GM21390 (cell line): Measurements from ENCODE around the gene LRRC1.

Experiments
- ATAC-seq: cut with Tn5 transposase; IDR thresholded peaks from one replicate; pipeline ENCODE4 v1.9.1; 2021; ENCODE audit not compliant: unreplicated experiment

The LRRC1 gene

DNA sequence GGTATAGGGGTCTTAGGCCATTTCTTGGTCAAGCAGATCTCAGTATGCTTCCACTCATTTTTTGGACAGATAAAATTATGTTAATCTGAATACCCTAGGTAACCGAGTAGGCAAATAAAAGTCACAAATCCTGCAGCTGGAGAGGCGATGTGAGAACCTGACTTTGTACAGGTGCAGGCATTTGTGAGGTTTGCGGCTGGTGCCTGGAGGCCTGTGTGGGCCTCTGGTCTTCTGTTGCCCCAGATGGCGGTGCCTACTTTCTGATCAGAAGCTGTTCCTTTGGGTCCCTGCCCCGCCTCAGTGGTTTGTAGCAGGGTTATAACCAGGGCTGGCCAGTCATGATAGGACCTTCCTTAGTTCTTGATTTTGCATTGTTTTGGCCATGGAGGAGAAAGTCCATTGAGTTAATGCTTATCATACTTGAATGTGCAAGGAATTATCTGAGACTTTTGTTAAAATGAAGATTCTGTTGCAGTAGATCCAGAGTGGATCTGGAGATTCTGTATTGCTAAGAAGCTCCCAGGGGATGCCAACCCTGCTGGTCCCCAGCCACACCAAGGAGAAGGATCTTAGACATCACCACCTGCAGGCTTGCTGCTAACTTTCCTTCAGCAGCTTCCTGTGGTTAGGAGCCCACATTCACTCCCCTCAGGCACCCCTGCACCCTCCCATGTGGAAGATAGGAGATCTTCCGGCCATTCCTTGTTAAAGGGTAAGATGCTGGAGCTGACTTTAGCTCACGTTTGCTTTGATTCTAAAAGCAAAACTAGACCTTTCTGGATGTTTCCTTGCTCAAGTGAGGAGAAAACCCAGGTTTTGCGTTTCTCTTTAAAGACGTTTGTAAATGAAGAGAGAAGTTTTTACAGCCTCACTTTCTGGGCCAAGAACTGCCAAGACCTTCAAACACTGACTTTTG is 50.7 kb downstream of the LRRC1 start:
- no peak for ATAC-seq

- ATAC-seq, result no peak
Observed at GRCh38 chr6:53846250-53846649, 51.4 kb downstream of the LRRC1 start.

DNA sequence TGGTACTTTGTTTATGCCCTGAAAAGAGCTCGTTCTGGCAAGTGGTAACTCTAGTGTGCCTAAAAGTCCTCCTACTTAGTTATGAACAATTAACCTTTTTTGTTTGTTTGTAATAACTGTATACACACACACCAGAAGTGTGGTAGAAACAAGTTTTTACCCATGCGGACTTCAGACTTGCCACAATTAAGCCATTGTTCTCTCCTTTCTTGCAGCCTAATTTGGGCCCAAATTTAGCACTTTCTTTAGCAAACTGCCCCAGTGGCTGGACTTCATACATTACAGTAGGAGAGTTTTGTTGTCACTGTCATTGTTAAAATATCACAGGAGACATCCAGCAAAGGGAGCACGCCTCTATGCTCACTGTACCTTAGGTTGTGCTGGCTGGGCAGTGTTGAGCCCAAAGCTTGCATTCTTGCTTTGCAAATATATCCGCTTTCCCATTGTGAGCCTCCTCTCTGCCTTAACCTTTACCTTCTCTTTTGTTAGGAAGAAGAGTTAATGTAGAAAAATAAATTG is 53.0 kb downstream of the LRRC1 start:
- no peak for ATAC-seq

DNA sequence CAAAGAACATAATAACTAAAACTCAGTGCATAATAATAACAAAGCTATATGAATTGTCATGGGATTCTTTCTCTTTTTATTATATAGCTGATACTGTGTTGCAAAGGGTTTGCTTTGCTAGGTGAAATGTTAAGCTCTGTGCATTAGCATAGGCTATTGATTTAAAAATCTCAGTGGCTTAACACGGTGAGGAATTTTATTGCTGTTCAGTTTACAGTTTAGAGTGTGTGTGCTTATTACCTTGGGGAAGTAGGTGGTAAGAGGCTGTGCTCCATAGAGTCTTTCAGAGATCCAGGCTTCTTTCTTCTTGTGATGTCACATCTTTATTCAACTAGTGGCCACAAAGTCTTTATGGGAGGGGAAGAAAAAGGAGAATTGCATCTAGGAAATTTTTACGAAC is 55.7 kb downstream of the LRRC1 start:
- no peak for ATAC-seq

DNA sequence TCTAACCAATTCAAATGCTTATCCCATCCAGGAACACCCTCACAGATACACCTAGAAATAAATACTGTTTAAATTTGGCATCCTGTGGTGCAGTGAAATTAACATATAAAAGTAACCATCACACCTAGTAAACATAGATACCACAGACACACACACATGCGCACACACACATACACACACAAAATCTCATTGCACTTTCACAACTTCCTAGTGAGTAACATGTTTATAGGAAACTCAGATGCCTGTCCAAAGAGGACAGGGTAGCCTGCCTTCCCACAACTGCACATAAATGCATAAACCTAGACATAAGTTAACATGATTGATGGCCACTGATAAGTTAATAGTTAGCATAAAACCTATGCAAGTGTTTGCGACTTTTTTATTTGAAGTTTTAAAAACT is 56.8 kb downstream of the LRRC1 start:
- no peak for ATAC-seq

GRCh38 chr6:53852805-53853204 is 58.0 kb downstream of the LRRC1 start:
- no peak for ATAC-seq

DNA sequence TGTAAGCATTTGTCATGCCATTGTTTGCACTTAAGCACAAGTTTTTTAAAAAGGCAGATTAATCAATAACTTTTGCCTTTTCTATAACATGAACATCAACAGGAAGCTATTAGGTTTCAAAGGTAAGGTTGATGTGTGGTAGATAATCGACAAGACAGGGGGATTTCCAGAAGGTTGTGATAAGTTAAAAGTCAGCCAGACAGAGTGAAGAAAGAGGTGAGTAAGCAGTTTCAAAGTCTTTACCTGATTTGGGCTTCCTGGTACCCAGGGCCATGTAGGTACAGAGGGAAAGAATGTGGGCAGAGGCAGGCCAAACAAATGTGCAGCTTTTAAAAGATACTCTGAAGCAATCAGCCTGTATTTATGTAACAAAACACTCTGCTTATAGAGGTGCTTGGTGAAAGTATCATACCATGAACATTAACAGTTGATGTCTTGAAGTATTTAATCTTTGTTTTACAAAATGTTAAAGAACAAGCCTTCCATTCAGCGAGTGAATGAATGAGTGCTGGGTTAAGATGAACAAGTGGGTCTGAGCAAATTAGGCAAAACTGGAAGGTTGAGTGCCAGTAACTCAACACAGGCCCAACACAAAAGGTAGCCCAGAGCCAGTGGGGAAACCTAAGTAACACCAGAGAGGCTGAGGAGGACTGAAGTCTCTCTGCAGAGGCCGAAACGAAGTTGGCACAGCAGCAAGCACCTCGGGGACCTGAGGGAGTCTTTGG is 60.2 kb downstream of the LRRC1 start:
- ATAC-seq, result peak; percentile 80

- ATAC-seq, result no peak
Observed at GRCh38 chr6:53855940-53856339, 61.1 kb downstream of the LRRC1 start.

DNA sequence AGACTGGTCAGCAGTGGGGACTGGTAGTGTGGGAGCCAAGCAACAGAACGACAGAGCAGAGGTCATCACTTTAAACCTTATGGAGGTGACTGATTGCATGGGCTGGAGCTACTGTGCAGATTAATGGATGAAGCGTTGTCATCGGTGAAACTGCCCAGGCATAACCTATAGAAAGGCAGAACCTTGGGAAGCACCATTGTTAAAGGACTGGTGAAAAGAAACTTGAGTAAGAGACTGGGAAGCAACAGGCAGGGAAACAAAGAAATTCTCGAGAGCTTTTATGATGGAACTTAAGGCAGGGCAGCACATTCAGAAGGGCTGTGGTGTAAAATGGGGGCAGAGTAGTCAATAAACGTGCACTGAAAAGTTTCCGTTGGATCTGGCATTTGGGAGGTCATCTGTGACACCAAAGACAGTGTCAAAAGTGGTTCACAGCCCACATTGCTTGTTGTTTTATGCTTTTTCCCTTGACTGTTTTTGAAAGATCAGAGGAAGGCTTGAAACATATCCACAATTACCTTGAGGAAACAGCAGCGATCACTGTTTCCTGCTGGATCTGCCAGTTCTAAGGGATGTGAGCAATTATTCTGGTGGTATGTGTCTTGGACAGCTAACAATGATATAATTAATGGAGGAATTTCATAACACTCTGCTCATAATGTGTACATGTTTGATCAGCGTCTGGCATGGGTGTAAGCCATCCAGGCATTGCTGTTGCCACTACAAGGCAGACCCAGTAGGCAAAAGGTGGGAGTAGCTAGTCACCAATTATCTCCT is 62.7 kb downstream of the LRRC1 start:
- ATAC-seq, result no peak

DNA sequence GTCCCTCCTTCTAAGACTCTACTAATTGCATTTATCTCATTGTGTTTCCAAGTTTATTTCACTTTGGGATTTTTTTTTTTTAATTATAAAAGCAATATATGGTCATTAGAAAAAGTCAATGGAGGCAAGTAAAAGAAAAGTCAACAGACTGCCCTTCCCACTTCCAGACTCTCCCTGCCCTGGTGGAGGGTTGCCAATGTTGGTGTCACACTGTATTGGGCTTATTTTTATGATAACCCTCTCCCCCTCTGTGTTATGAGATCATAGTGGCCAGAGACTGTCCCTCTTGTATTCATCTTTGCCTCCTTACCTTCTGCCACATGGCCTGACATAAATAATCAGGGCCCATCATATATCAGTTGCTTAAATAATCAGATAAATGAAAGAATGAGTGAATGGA is 63.4 kb downstream of the LRRC1 start:
- no peak for ATAC-seq

GRCh38 chr6:53858913-53859312 is 64.1 kb downstream of the LRRC1 start:
- no peak for ATAC-seq

- no peak for ATAC-seq
Observed at GRCh38 chr6:53860511-53860910, 65.7 kb downstream of the LRRC1 start.

DNA sequence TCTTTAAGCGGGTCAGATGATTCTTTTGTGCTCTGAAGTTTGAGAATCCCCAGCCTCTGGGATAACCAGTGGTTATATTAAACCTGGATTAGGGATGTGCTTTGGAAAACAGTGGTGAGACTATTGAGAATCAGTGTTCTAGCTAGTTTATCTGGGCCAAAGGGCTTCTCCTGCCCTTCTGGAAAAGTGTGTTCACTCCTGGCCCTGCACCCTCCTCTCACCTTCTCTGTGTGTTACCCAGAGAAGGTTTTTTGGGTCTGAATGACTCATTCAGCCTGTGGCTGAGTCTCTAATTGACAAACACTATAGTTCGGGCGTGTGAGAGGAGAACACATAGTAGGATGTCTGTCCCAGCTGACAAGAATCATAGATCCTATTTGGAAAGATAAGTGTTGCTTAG is 66.7 kb downstream of the LRRC1 start:
- ATAC-seq, result no peak

DNA sequence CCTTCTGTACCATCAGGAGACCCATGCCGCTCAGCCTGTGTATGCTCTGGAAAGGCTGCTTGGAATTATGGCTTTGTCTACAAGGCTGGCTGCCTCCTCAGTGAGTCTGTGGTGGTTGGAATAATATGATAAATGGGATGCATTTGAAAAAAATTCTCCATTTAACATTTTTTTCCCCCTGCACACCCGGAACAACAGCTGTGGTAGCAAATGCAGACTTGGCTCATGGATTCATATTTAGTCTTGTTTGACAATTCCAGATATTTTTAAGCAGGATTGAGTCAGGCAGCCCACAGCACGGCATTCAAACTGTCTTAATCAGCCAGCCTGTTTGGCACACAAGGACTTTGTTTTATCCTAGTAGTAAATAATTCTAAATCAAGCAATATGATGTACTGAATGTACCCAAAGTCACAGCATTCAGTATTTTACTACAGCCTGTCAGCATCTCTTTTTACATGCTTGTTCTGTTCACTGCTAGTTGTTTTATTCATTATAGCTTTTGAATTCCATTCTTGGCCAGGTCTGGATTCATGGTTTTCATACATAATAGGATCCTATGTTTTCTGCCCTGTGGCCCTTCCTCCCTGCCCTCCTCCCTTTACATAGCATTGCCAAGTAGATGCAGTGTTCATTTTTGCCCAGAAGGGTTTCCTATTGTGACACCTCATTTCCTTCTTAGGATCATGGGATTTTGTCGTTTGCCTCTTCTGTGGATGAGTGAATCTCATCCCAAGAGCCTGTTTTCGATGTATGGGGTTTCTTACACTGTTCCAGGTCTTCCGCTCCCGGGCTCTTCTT is 68.1 kb downstream of the LRRC1 start:
- ATAC-seq, result no peak

- ATAC-seq, result no peak
Observed at GRCh38 chr6:53864781-53865180, 70.0 kb downstream of the LRRC1 start.

DNA sequence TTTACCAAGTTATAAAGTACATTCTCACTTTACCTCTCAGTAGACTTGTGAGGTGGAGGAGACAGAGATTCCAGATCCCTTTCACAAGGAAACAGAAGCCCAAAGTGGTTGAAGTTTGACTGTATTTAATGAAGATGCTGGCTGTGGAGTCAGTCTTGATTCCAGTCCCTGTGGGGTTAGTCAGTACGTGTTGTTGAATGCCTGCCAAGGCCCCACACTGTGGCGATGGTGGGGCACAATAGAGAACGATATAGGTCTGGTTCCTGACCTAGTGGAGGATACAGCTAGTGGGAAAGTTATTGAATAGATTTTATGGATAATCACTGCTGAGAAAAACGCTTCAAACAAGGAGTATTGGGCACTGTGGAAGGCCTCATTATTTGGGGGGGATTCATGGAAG is 71.4 kb downstream of the LRRC1 start:
- ATAC-seq, result no peak

DNA sequence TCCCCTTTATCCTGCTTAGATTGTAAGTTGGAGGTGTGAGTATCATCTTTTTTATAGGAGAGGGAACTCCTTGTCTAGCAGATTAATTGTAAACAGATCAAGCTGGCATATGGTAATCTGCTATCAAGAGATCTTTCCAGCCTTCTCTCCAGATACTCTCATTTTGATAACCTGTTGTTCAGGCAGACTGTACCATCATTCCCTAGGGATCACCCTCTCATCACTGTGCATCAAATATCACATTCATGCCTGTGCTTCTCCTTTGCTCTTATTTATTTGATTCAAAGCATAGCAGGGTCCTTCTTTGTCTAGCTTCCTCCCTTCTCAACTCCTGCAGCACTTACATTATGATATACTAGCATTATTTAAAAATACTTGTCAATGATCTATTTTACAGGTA is 73.8 kb downstream of the LRRC1 start:
- no peak for ATAC-seq

- no peak for ATAC-seq
Observed at GRCh38 chr6:53869964-53870363, 75.2 kb downstream of the LRRC1 start.

- ATAC-seq, result no peak
Observed at GRCh38 chr6:53873922-53874321, 79.1 kb downstream of the LRRC1 start.

DNA sequence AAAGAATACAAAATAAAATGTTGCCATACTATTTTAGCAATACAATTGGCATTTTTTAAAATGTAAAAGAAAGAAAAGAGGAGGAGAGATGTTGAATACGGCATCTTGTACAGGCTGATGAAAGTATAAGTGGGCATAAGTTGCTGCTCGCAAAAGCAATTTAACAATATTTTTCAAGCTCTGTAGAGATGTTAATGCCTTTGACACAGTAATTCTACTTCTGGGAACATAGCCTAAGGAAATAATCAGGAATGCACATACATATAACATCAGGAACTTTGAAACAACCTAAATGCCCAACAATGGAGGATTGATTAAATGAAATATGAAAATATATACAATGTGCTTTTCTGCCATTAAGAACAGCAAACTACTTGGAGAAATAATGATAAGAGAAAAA is 80.2 kb downstream of the LRRC1 start:
- ATAC-seq, result no peak

GRCh38 chr6:53877151-53877550 is 82.3 kb downstream of the LRRC1 start:
- no peak for ATAC-seq
